Stomach smooth muscle (tissue), 2 donors: ENCODE measurements around the gene KBTBD2.
"Not testable (repeated sequence)": the region's sequence is repeated elsewhere in the genome, so short reads cannot be mapped to it uniquely, and the experiment has no call there.

ENCODE experiments used
- H3K27ac ChIP-seq: one replicate; pipeline ENCODE4 v1.7.0; 2013; ENCODE audit warnings: mild to moderate bottlenecking, low read length, inconsistent platforms
- H3K27me3 ChIP-seq, 2 donors: one replicate each; pipeline ENCODE4 v1.7.0; 2013; ENCODE audit warnings: low read length in 2 of 2; ENCODE audit not compliant: insufficient read depth in 2 of 2, control insufficient read depth in 1 of 2
- H3K36me3 ChIP-seq, 2 donors: one replicate each; pipeline ENCODE4 v1.7.0; 2013; ENCODE audit warnings: low read length in 2 of 2; ENCODE audit not compliant: control insufficient read depth in 2 of 2, insufficient read depth in 2 of 2
- H3K4me1 ChIP-seq: one replicate; pipeline ENCODE4 v1.7.0; 2013; ENCODE audit warnings: low read length; ENCODE audit not compliant: control insufficient read depth, insufficient read depth
- H3K4me3 ChIP-seq, 2 donors: one replicate each; pipeline ENCODE4 v1.7.0; 2013; ENCODE audit warnings: low read length in 2 of 2
- H3K9ac ChIP-seq, 2 donors: one replicate each; pipeline ENCODE4 v1.7.0; 2013; ENCODE audit warnings: low read length in 2 of 2, mild to moderate bottlenecking in 1 of 2
- H3K9me3 ChIP-seq, 2 donors: one replicate each; pipeline ENCODE4 v1.7.0; 2013; ENCODE audit warnings: low read length in 2 of 2; ENCODE audit not compliant: control insufficient read depth in 2 of 2
- donor health status: healthy.
- donor health status: Pancreatic carcinoma.

The KBTBD2 gene

GRCh38 chr7:32916006-32916405 lies 24.4 kb upstream of the KBTBD2 start:
- Histone ChIP-seq H3K27me3 (no peaks in the 10 kb centered on the region), H3K4me1 (no peaks in the 10 kb centered on the region), H3K9ac (no peak overlapping the region), H3K36me3 (peaks cover 36 to 46% of the 10 kb centered on the region in 2 donors), H3K4me3 (no peak overlapping the region), H3K27ac (no peak overlapping the region), H3K9me3 (no peaks in the 10 kb centered on the region)

- H3K9ac ChIP-seq = no peak overlapping the region
- peaks cover 31 to 42% of the 10 kb centered on the region in 2 donors for H3K36me3 ChIP-seq
- no peak overlapping the region for H3K4me3 ChIP-seq
Observed at GRCh38 chr7:32915041-32915536, 23.5 kb upstream of the KBTBD2 start.

DNA sequence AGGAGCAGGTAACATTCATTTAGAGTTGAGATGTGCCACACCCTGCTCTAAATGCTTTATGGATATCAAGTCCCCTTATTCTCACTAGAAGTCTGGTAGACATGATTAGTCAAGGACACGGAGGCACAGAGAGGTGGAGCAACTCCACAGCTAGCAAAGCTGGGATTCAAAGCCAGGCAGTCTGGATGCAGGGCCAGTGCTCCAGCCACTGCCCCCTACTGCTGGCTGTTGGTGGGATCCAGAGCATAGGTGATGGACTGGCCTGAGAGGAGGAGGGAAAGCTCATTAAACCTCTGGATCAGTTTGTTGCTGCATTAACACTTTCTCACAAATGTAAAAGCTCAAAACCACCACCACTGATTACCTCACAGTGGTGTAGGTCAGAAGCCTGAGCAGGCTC lies 22.6 kb upstream of the KBTBD2 start:
- Histone ChIP-seq H3K4me1 (no peaks in the 10 kb centered on the region), H3K27me3 (no peaks in the 10 kb centered on the region), H3K9me3 (no peaks in the 10 kb centered on the region), H3K27ac (no peak overlapping the region), H3K4me3 (no peak overlapping the region), H3K9ac (no peak overlapping the region), H3K36me3 (peaks cover 31 to 42% of the 10 kb centered on the region in 2 donors)

More at GRCh38 chr7:32915041-32915536, 23.5 kb upstream of the KBTBD2 start:
- H3K27ac ChIP-seq = no peak overlapping the region
- H3K4me1 ChIP-seq = no peaks in the 10 kb centered on the region
- H3K9me3 ChIP-seq = no peaks in the 10 kb centered on the region
- no peaks in the 10 kb centered on the region for H3K27me3 ChIP-seq

- no peak overlapping the region for H3K27ac ChIP-seq
- H3K9ac ChIP-seq = no peak overlapping the region
- H3K9me3 ChIP-seq = no peaks in the 10 kb centered on the region
- no peaks in the 10 kb centered on the region for H3K27me3 ChIP-seq
- H3K36me3 ChIP-seq = peaks cover 7 to 12% of the 10 kb centered on the region in 2 donors
- no peak overlapping the region for H3K4me3 ChIP-seq
- no peaks in the 10 kb centered on the region for H3K4me1 ChIP-seq
Observed at GRCh38 chr7:32910195-32910594, 18.6 kb upstream of the KBTBD2 start.

- Histone ChIP-seq H3K9me3 (no peaks in the 10 kb centered on the region), H3K36me3 (no peaks in the 10 kb centered on the region), H3K4me1 (peaks cover 2% of the 10 kb centered on the region), H3K27me3 (no peaks in the 10 kb centered on the region), H3K4me3 (peak overlapping the region; percentile 44 to 63), H3K27ac (no peak overlapping the region), H3K9ac (no peak overlapping the region)
Observed at GRCh38 chr7:32905175-32905662, 13.7 kb upstream of the KBTBD2 start.

- Histone ChIP-seq H3K4me1 (peaks cover 2% of the 10 kb centered on the region), H3K9me3 (no peaks in the 10 kb centered on the region), H3K27me3 (no peaks in the 10 kb centered on the region), H3K27ac (no peak overlapping the region), H3K4me3 (no peak overlapping the region), H3K9ac (no peak overlapping the region), H3K36me3 (no peaks in the 10 kb centered on the region)
Observed at GRCh38 chr7:32901629-32902028, 10.1 kb upstream of the KBTBD2 start.

- Histone ChIP-seq H3K4me1 (peaks cover 2% of the 10 kb centered on the region), H3K27me3 (no peaks in the 10 kb centered on the region), H3K9ac (no peak overlapping the region), H3K9me3 (no peaks in the 10 kb centered on the region), H3K36me3 (no peaks in the 10 kb centered on the region), H3K27ac (no peak overlapping the region), H3K4me3 (no peak overlapping the region)
Observed at GRCh38 chr7:32900433-32900995, 9.0 kb upstream of the KBTBD2 start.

DNA sequence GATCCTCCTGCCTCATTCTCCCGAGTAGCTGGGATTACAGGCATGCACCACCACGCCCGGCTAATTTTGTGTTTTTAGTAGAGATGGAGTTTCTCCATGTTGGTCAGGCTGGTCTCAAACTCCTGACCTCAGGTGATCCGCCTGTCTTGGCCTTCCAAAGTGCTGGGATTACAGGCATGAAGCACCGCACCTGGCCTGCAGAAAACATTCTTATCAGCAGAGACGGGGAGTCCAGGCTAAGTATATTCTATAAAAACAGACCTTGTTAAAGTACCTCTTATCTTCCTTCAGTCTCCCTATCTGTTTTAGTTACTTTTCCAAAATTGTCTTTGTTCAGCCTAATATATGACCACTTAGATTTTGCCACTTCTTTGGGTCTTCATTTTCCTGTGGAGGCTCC lies 5.8 kb upstream of the KBTBD2 start:
- H3K27me3 ChIP-seq, H3K9ac ChIP-seq, H3K4me1 ChIP-seq, H3K36me3 ChIP-seq, H3K27ac ChIP-seq, H3K4me3 ChIP-seq, H3K9me3 ChIP-seq: not testable (repeated sequence)

DNA sequence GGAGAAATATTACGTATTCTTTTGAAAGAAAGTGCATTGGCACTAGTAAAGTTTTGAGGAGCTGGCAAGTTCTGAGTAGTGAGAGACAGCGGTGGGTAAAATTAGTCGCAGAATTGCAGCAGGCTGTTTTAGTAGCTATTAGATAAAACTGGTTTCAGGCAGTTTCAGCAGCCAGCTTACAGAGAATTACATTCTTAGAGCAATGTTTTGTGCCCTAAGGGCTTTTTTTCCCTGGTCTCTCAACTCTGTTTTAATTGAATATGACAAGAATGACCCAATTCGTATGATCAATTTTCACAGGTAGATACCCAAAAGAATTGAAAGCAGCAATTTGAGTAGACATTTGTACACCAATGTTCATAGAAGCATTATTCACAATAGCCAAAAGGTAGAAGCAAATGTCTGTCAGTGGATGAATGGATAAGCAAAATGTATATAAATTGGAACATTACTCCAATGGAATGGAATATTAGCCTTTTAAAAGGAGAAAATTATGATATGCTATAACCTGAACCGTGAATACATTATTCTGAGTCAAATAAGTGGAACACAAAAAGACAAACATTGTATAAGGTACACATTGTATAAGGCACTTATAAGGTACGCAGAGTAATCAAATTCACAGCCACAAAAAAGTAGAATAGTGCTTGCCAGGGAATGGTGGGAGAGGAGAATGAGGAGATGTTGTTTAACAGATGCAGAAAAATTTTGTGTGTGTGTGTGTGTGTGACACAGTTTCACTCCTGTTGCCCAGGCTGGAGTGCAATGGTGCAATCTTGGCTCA lies 5.2 kb upstream of the KBTBD2 start:
- Histone ChIP-seq H3K27ac (no peak overlapping the region), H3K9ac (no peak overlapping the region), H3K36me3 (no peaks in the 10 kb centered on the region), H3K27me3 (no peaks in the 10 kb centered on the region), H3K9me3 (no peaks in the 10 kb centered on the region), H3K4me3 (no peak overlapping the region), H3K4me1 (peaks cover 4% of the 10 kb centered on the region)

GRCh38 chr7:32894171-32894570 lies 2.6 kb upstream of the KBTBD2 start:
- no peaks in the 10 kb centered on the region for H3K27me3 ChIP-seq
- H3K4me3 ChIP-seq = no peak overlapping the region
- H3K27ac ChIP-seq = no peak overlapping the region
- H3K9ac ChIP-seq = no peak overlapping the region
- no peaks in the 10 kb centered on the region for H3K9me3 ChIP-seq
- no peaks in the 10 kb centered on the region for H3K36me3 ChIP-seq
- H3K4me1 ChIP-seq = peaks cover 7% of the 10 kb centered on the region

DNA sequence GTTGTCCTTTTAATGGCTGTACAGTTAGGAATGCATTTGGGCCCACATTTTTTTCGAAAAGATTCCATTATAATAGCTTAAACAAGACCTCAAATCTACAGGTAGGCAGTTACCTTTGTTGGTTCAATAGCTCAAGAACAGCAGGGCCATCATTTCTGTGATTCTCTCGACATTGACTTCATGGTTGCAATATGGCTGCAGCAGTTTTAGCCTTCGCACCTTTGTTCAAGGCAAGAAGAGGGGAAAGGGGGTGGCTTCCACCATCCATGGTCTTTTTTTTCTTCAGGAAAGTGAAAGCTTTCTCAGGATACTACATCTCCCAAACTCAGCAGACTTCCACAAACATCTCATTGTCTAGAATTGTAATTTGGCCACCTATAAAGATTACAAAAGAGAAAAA lies 2.2 kb upstream of the KBTBD2 start:
- no peak overlapping the region for H3K27ac ChIP-seq
- no peaks in the 10 kb centered on the region for H3K9me3 ChIP-seq
- no peaks in the 10 kb centered on the region for H3K36me3 ChIP-seq
- no peak overlapping the region for H3K4me3 ChIP-seq
- H3K4me1 ChIP-seq = peaks cover 7% of the 10 kb centered on the region
- no peaks in the 10 kb centered on the region for H3K27me3 ChIP-seq
- no peak overlapping the region for H3K9ac ChIP-seq
